H1 (cell line): ENCODE results near the gene PDLIM4. TPM values are rescaled to one million over a fixed set of nuclear protein-coding genes. Genes with fewer than 3 reads are reported as not detected.

Experiments used
- CTCF ChIA-PET: fragments of 300-600 bp; sonication (Branson Sonifier 250); formaldehyde crosslinking; loops from one replicate; lab custom pipeline; 2021; ENCODE audit not compliant: partially characterized antibody; lab: Charles Lee
- POLR2A ChIA-PET: fragments of 300-600 bp; sonication (Branson Sonifier 250); formaldehyde crosslinking; loops from one replicate; lab custom pipeline; 2021; ENCODE audit warnings: inconsistent platforms; ENCODE audit not compliant: partially characterized antibody; lab: Charles Lee
- DNase-seq, 2 experiments: peaks; one replicate each; pipeline versions ENCODE4 v3.0.0 to v3.0.0-alpha.2; 2010 to 2022; ENCODE audit warnings: low spot score in 2 of 2, low read depth in 1 of 2, mixed read lengths in 1 of 2
- FAIRE-seq: peaks from 2 replicates; lab custom pipeline; 2011; peaks lifted over from hg19 to GRCh38; lab: Jason Lieb, UNC
- H2AFZ ChIP-seq: 2 replicates; pipeline ENCODE4 v1.8.1; 2012; ENCODE audit warnings: low read length, inconsistent platforms
- H2AK5ac ChIP-seq: 2 replicates; pipeline ENCODE4 v1.6.1; 2013; ENCODE audit warnings: low read depth, low read length
- H2BK120ac ChIP-seq: replicated peaks from 2 replicates; pipeline ENCODE3; 2013; ENCODE audit warnings: low read depth, low read length, inconsistent platforms
- H2BK12ac ChIP-seq: 2 replicates; pipeline ENCODE4 v1.6.1; 2013; ENCODE audit warnings: low read depth, low read length
- H2BK15ac ChIP-seq: 2 replicates; pipeline ENCODE4 v1.6.1; 2013; ENCODE audit warnings: low read length
- H2BK20ac ChIP-seq: 2 replicates; pipeline ENCODE4 v1.6.1; 2013; ENCODE audit warnings: low read length
- H2BK5ac ChIP-seq: 2 replicates; pipeline ENCODE4 v1.6.1; 2013; ENCODE audit warnings: low read depth, low read length
- H3K14ac ChIP-seq: 2 replicates; pipeline ENCODE4 v1.6.1; 2013; ENCODE audit warnings: inconsistent platforms; ENCODE audit not compliant: insufficient read length
- H3K18ac ChIP-seq: 2 replicates; pipeline ENCODE4 v1.6.1; 2013; ENCODE audit warnings: low read length; ENCODE audit errors: extremely low read depth
- H3K23ac ChIP-seq: 2 replicates; pipeline ENCODE4 v1.6.1; 2013; ENCODE audit warnings: inconsistent platforms; ENCODE audit not compliant: insufficient read length
- H3K23me2 ChIP-seq: 2 replicates; pipeline ENCODE4 v1.6.1; 2013; ENCODE audit warnings: low read depth, low read length
- H3K27ac ChIP-seq: 2 replicates; pipeline ENCODE4 v1.6.1; 2011; ENCODE audit warnings: low read depth, low read length, inconsistent platforms
- H3K27me3 ChIP-seq, 4 experiments: replicated peaks in 1 of 4; 1 replicate in 1 of 4; 2 replicates in 3 of 4; pipeline versions ENCODE4 v1.6.1 to v1.8.1; 2011 to 2013; ENCODE audit warnings: low read length in 3 of 4, mild to moderate bottlenecking in 3 of 4, inconsistent platforms in 2 of 4, mixed read lengths in 2 of 4, moderate library complexity in 1 of 4; ENCODE audit not compliant: control insufficient read depth in 3 of 4, insufficient read depth in 3 of 4; ENCODE audit errors: extremely low read depth in 1 of 4
- H3K36me3 ChIP-seq, 4 experiments: 2 replicates each; pipeline versions ENCODE4 v1.6.1 to v1.8.1; 2011 to 2013; ENCODE audit warnings: mild to moderate bottlenecking in 4 of 4, low read length in 3 of 4, moderate library complexity in 2 of 4, control low read depth in 1 of 4, inconsistent platforms in 1 of 4; ENCODE audit not compliant: insufficient read depth in 4 of 4, control insufficient read depth in 2 of 4
- H3K4ac ChIP-seq: replicated peaks from 2 replicates; pipeline ENCODE3; 2013; ENCODE audit warnings: low read length, low read depth, mixed read lengths, inconsistent platforms; ENCODE audit not compliant: insufficient read length
- H3K4me1 ChIP-seq, 4 experiments: replicated peaks in 1 of 4; 1 replicate in 1 of 4; 2 replicates in 3 of 4; pipeline versions ENCODE4 v1.6.1 to v1.8.1; 2011 to 2013; ENCODE audit warnings: low read length in 3 of 4, inconsistent platforms in 2 of 4, mixed read lengths in 1 of 4; ENCODE audit not compliant: insufficient read depth in 4 of 4, control insufficient read depth in 3 of 4
- H3K4me2 ChIP-seq, 2 experiments: 2 replicates each; pipeline versions ENCODE4 v1.6.1 to v1.8.1; 2011 to 2013; ENCODE audit warnings: low read depth in 2 of 2, low read length in 2 of 2, control low read depth in 1 of 2, inconsistent platforms in 1 of 2, mild to moderate bottlenecking in 1 of 2; ENCODE audit not compliant: insufficient read depth in 1 of 2
- H3K4me3 ChIP-seq, 4 experiments: fragments of 200-600, 300-600 bp in 1 of 4; sonication (generic), shearing (Covaris generic), sonication (Bioruptor Twin) in 1 of 4; 2 replicates each; pipeline versions ENCODE4 v1.5.1 to v1.8.1; 2011 to 2016; ENCODE audit warnings: low read length in 4 of 4, low read depth in 3 of 4, control low read depth in 2 of 4, inconsistent platforms in 2 of 4, mild to moderate bottlenecking in 2 of 4, mixed read lengths in 1 of 4, moderate library complexity in 1 of 4; ENCODE audit not compliant: insufficient read depth in 2 of 4; ENCODE audit errors: extremely low read depth in 1 of 4
- H3K56ac ChIP-seq: replicated peaks from 2 replicates; pipeline ENCODE3; 2013; ENCODE audit warnings: low read depth, mild to moderate bottlenecking, mixed read lengths, low read length, inconsistent platforms; ENCODE audit not compliant: insufficient read length
- H3K79me1 ChIP-seq: 2 replicates; pipeline ENCODE4 v1.6.1; 2013; ENCODE audit warnings: low read depth, low read length, control low read depth
- H3K79me2 ChIP-seq, 2 experiments: 2 replicates each; pipeline versions ENCODE4 v1.6.1 to v1.8.1; 2012 to 2013; ENCODE audit warnings: low read length in 2 of 2, mild to moderate bottlenecking in 2 of 2, inconsistent platforms in 1 of 2; ENCODE audit not compliant: insufficient read depth in 2 of 2, control insufficient read depth in 1 of 2
- H3K9ac ChIP-seq, 4 experiments: replicated peaks in 1 of 4; 1 replicate in 1 of 4; 2 replicates in 3 of 4; pipeline versions ENCODE4 v1.6.1 to v1.8.1; 2011 to 2013; ENCODE audit warnings: low read depth in 3 of 4, low read length in 3 of 4, control low read depth in 2 of 4, mild to moderate bottlenecking in 2 of 4, moderate library complexity in 2 of 4, inconsistent platforms in 1 of 4; ENCODE audit errors: extremely low read depth in 1 of 4
- H3K9me3 ChIP-seq, 2 experiments: 2 replicates each; pipeline versions ENCODE4 v1.6.1 to v1.8.1; 2012 to 2013; ENCODE audit warnings: mild to moderate bottlenecking in 2 of 2, moderate library complexity in 2 of 2, control low read depth in 1 of 2, inconsistent platforms in 1 of 2, low read depth in 1 of 2, low read length in 1 of 2, mixed read lengths in 1 of 2; ENCODE audit not compliant: insufficient read depth in 2 of 2
- H4K20me1 ChIP-seq, 2 experiments: replicated peaks in 1 of 2; 2 replicates each; pipeline versions ENCODE3 to v1.8.1; 2011 to 2013; ENCODE audit warnings: inconsistent platforms in 2 of 2, low read length in 2 of 2, mild to moderate bottlenecking in 1 of 2; ENCODE audit not compliant: insufficient read depth in 2 of 2, control insufficient read depth in 1 of 2
- H4K5ac ChIP-seq: 2 replicates; pipeline ENCODE4 v1.6.1; 2013; ENCODE audit warnings: low read length, low read depth, mixed read lengths, inconsistent platforms; ENCODE audit not compliant: insufficient read length
- H4K8ac ChIP-seq: 2 replicates; pipeline ENCODE4 v1.8.0; 2013; ENCODE audit warnings: mild to moderate bottlenecking, moderate library complexity, low read length, inconsistent platforms; ENCODE audit not compliant: insufficient read depth; ENCODE audit errors: extremely low read depth
- H4K91ac ChIP-seq: replicated peaks from 2 replicates; pipeline ENCODE3; 2013; ENCODE audit warnings: low read length, mixed read lengths, inconsistent platforms; ENCODE audit not compliant: insufficient read length
- BRCA1 ChIP-seq: IDR thresholded peaks from 2 replicates; pipeline ENCODE4 v1.6.1; 2012; ENCODE audit warnings: low read depth, low read length, improper control_type of control experiment
- CREB1 ChIP-seq: IDR thresholded peaks from 2 replicates; pipeline ENCODE4 v1.6.1; 2012; ENCODE audit warnings: inconsistent platforms
- E2F6 ChIP-seq: IDR thresholded peaks from 2 replicates; pipeline ENCODE4 v1.6.1; 2012; ENCODE audit warnings: inconsistent platforms
- WGBS, 2 experiments: shearing (Covaris generic) in 1 of 2; methylation state at CpG; one replicate each; pipeline versions ENCODE4 v1.1.6 to v1.1.7; 2013 to 2015; ENCODE audit warnings: low lambda C conversion rate in 2 of 2, mixed read lengths in 2 of 2, inconsistent platforms in 1 of 2, low coverage in 1 of 2, missing lambda C conversion rate in 1 of 2; ENCODE audit not compliant: insufficient replicate concordance in 2 of 2, insufficient coverage in 1 of 2, insufficient read length in 1 of 2; ENCODE audit errors: extremely low coverage in 1 of 2, missing lambda C conversion rate in 1 of 2; 5-methylcytosine and 5-hydroxymethylcytosine counted together
- polyA plus RNA-seq, 7 experiments: library from polyadenylated mRNA; depleted of rRNA in 3 of 7; stranded (reverse) in 5 of 7; unstranded in 2 of 7; fragments of >200 nt in 5 of 7; fragments of 200-250 nt in 2 of 7; gene quantifications; 1 replicate in 5 of 7; 2 replicates in 1 of 7; 4 replicates in 1 of 7; pipeline versions ENCODE4 v1.2.1 to v1.2.3, GENCODE V29; 2011 to 2013; ENCODE audit warnings: missing spikeins in 2 of 7, mixed read lengths in 2 of 7
- total RNA-seq: library from RNA; stranded (reverse); fragmentation: NEBNext Ultra II Directional; extraction: Animal tissue kit (Norgen Biotek cat#: 25700); gene quantifications from 2 replicates; pipeline ENCODE4 v1.2.1, GENCODE V29; 2021

Gene PDLIM4
- total and polyA plus RNA-seq, 2 of the 8 experiments (the other 6 are each of a cell fraction or from before 2014, with no cell fraction given) = 10.7 to 29.1 TPM

GRCh38 chr5:132214491-132214890 lies 43.0 kb upstream of the PDLIM4 start:
- Histone ChIP-seq H3K4me1 (no peaks in the 10 kb centered on the region), H3K4me2 (no peak overlapping the region), H2AFZ (no peak overlapping the region), H2BK5ac (no peak overlapping the region), H3K14ac (no peak overlapping the region), H2AK5ac (no peak overlapping the region), H2BK15ac (no peak overlapping the region), H3K18ac (no peak overlapping the region), H3K27ac (no peak overlapping the region), H3K36me3 (no peaks in the 10 kb centered on the region; a peak in 1 of 8 replicates), H2BK20ac (no peak overlapping the region), H3K23me2 (no peaks in the 10 kb centered on the region), H4K91ac (no peak overlapping the region), H3K9ac (no peak overlapping the region)
- CTCF ChIA-PET = interaction anchor here (1.6 to 5.9 kb wide), 3 partner anchors 12 to 34 kb away, joined by 3 to 29 read pairs (median 7); no protein-coding TSS in a partner anchor
- TF ChIP-seq CREB1 (no peak), BRCA1 (no peak), E2F6 (no peak)
- TF ChIP-seq, all 59 proteins: peak for 0
- no peak for DNase-seq
- Histone ChIP-seq H2BK12ac (no peak overlapping the region), H4K8ac (no peak overlapping the region; the same call in 1 of the 2 replicates), H3K23ac (no peak overlapping the region), H3K4me3 (no peak overlapping the region), H3K27me3 (no peaks in the 10 kb centered on the region), H3K4ac (no peak overlapping the region), H3K79me1 (no peaks in the 10 kb centered on the region), H4K20me1 (peaks cover 0 to 2% of the 10 kb centered on the region in 2 experiments), H4K5ac (no peak overlapping the region), H2BK120ac (no peak overlapping the region), H3K56ac (no peak overlapping the region), H3K79me2 (no peaks in the 10 kb centered on the region), H3K9me3 (no peaks in the 10 kb centered on the region)
- WGBS, 2 experiments = 89% methylated on average over 4 of the region's 4 CpGs; no CpG with 5 or more reads in 1 of the 2 experiments
- POLR2A ChIA-PET = no interaction called here
- no peak for FAIRE-seq
